Activated naive CD4-positive, alpha-beta T cell treated with anti-CD3 and anti-CD28 coated beads for 36 hours (primary cell): ENCODE results near the gene SH2B2. TPM values are rescaled to one million over a fixed set of nuclear protein-coding genes. Genes with fewer than 3 reads are reported as not detected.

ENCODE experiments used
- CTCF ChIA-PET: fragments of 350-600 bp; sonication (Branson Sonifier 250); formaldehyde crosslinking; loops from one replicate; lab custom pipeline; 2021; ENCODE audit warnings: antibody characterized with exemption; lab: Charles Lee
- DNase-seq: peaks from one replicate; pipeline ENCODE4 v3.0.0-alpha.2; 2020
- H3K27ac Mint-ChIP-seq: one replicate; pipeline ENCODE4 v1.8.0; 2021; ENCODE audit warnings: mild to moderate bottlenecking, mixed read lengths
- H3K27me3 Mint-ChIP-seq: one replicate; pipeline ENCODE4 v1.8.0; 2021; ENCODE audit warnings: low read depth, mixed read lengths
- H3K36me3 Mint-ChIP-seq: one replicate; pipeline ENCODE4 v1.8.0; 2021; ENCODE audit warnings: low read depth, mixed read lengths
- H3K4me1 Mint-ChIP-seq: one replicate; pipeline ENCODE4 v1.8.0; 2021; ENCODE audit warnings: low read depth, mixed read lengths
- H3K4me3 Mint-ChIP-seq: one replicate; pipeline ENCODE4 v1.8.0; 2021; ENCODE audit warnings: mild to moderate bottlenecking, moderate library complexity, mixed read lengths
- H3K9me3 Mint-ChIP-seq: one replicate; pipeline ENCODE4 v1.8.0; 2021; ENCODE audit warnings: mixed read lengths
- intact Hi-C: fragments of 100-400 bp; cut with micrococcal nuclease; formaldehyde crosslinking; loops from one replicate; pipeline ENCODE4 v1.15.1; 2023
- total RNA-seq, 2 experiments: library from RNA; stranded (reverse); gene quantifications; one replicate each; pipeline ENCODE4 v1.2.3, GENCODE V29; 2021

SH2B2 gene
- total RNA-seq, 2 experiments from 2014 or later = 1.4 TPM

DNA sequence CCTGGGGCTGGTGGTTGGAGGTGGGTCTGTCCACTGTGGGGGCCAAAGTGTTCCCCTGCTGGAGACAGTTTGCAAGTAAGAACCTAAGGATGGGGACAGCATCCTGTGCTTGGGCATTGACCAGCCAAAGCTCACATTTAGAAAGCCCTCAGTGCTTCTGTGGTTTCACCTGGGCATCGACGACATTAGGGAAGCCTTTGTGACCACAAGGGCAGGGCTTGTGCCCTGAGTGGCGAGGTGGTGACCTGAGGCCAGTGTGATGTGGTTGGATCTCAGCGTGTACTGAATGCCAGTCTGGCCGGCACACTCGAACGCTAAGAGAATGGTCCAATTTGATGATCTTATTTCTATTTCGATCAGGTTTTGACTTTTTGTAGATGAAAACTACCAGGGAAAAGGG, 32.1 kb upstream of the SH2B2 start:
- H3K27ac Mint-ChIP-seq = no peak overlapping the region
- CTCF ChIA-PET = no interaction called here
- H3K4me3 Mint-ChIP-seq = no peak overlapping the region

DNA sequence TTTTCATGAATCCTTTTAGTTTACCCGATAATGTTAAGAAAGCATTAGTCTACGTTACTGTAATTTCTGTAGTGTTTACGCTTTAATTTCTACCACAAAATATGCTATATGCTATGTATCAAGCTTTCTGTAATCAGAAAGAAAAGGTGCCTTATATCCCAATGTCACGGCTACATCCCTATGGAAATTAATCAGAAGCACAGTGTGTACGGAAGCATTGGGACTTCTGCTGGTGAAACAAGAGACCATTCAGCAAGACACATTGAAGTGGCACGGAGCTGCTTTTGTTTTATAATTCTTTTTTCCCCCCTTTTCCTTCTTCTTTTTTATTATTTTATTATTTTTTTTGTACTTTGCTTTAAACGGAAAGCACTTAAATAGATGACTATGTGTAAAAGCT, 31.2 kb upstream of the SH2B2 start:
- Mint-ChIP-seq H3K4me1 (no peaks in the 10 kb centered on the region), H3K27ac (no peak overlapping the region), H3K27me3 (no peaks in the 10 kb centered on the region), H3K9me3 (no peaks in the 10 kb centered on the region), H3K36me3 (peaks cover under 1% of the 10 kb centered on the region), H3K4me3 (no peak overlapping the region)
- no peak for DNase-seq
- intact Hi-C loops = no loop called here
- CTCF ChIA-PET = no interaction called here

More for the DNA sequence above, 32.1 kb upstream of the SH2B2 start:
- H3K36me3 Mint-ChIP-seq = peaks cover 6% of the 10 kb centered on the region
- intact Hi-C loops = no loop called here
- H3K9me3 Mint-ChIP-seq = no peaks in the 10 kb centered on the region
- H3K4me1 Mint-ChIP-seq = no peaks in the 10 kb centered on the region
- no peaks in the 10 kb centered on the region for H3K27me3 Mint-ChIP-seq
- DNase-seq = no peak

- Mint-ChIP-seq H3K9me3 (no peaks in the 10 kb centered on the region), H3K4me1 (no peaks in the 10 kb centered on the region), H3K36me3 (no peaks in the 10 kb centered on the region), H3K27me3 (no peaks in the 10 kb centered on the region), H3K4me3 (no peak overlapping the region), H3K27ac (no peak overlapping the region)
- CTCF ChIA-PET = no interaction called here
- intact Hi-C loops = no loop called here
- no peak for DNase-seq
Measured at GRCh38 chr7:102255916-102256315, 30.8 kb upstream of the SH2B2 start.

DNA sequence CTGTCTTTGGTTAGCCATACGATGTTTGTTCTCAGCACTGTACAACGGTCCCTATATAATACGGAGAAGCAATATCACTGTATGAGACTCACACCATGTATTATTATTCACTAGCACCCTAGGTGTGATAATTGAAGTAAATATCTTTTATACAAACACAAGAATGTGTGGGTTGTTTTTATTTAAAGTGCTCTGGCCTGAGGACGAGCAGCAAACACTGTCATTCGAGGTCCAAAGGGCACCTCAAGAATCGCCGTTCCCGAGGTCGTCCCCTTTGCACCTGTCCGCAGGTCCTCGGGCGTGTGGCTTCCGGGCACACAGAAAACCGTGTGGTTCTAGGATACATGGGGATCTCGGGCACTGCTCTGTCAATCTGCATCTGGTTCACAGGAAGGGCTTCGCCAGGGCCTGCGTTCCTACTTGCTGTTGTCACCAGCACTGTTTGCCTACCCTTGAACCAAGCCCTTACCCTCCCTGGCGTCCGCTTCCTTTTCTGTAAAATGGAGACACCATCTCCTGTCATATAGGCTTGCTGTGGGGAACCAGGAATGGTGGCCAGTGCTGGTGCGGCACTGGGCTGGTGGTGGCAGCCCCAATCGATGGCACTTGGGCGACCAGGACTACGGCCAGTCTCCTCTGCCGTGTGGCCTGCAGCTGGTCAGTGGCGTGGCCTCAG, 28.5 kb upstream of the SH2B2 start:
- CTCF ChIA-PET = no interaction called here
- intact Hi-C loops = no loop called here
- Mint-ChIP-seq H3K4me3 (no peak overlapping the region), H3K4me1 (no peaks in the 10 kb centered on the region), H3K27ac (no peak overlapping the region), H3K9me3 (no peaks in the 10 kb centered on the region), H3K36me3 (no peaks in the 10 kb centered on the region), H3K27me3 (no peaks in the 10 kb centered on the region)
- DNase-seq = no peak

DNA sequence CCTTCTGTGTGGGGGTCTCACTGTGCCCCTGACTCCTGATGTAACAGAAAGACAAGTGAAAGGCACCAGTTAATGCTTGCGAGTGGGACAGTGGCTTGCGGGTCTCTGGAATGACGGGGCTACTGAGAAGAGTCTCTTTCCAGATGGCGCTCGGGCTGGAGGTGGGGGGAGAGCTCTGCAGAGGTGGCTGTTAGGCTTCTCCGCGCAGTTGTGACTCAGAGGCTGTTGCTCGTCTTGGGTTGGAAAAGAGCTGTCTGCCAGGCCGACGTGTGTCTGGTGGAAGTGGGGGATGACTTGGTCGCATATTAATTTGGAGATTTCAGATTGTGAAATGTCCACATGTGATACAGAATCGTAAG, 27.9 kb upstream of the SH2B2 start:
- DNase-seq = no peak
- CTCF ChIA-PET = no interaction called here
- H3K4me1 Mint-ChIP-seq = no peaks in the 10 kb centered on the region
- H3K4me3 Mint-ChIP-seq = no peak overlapping the region
- intact Hi-C loops = no loop called here
- H3K27ac Mint-ChIP-seq = no peak overlapping the region
- no peaks in the 10 kb centered on the region for H3K9me3 Mint-ChIP-seq
- no peaks in the 10 kb centered on the region for H3K36me3 Mint-ChIP-seq
- H3K27me3 Mint-ChIP-seq = no peaks in the 10 kb centered on the region

DNA sequence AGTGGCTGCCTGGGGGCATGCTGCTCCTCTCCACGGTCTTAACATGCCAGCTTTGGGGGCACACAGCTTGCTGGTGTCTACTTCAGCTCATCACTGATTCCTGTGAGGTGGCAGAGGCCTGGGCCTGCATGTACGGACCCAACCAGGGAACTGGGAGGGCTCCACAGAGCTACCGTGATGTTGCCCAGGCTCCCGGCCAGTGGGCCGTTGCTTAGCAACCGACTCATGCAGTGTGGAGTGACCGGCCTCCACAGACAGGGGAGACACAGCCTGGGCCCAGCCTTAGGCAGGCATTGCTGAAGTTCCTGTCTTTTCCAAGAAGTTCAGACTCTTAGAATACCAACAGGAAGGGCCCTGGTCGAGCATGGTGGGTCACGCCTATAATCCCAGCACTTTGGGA, 25.8 kb upstream of the SH2B2 start:
- Mint-ChIP-seq H3K27me3 (no peaks in the 10 kb centered on the region), H3K36me3 (no peaks in the 10 kb centered on the region), H3K4me3 (no peak overlapping the region), H3K9me3 (no peaks in the 10 kb centered on the region), H3K27ac (no peak overlapping the region), H3K4me1 (no peaks in the 10 kb centered on the region)
- intact Hi-C loops = no loop called here
- CTCF ChIA-PET = interaction anchor here (0.7 to 0.9 kb wide), 2 partner anchors 12 to 674 kb away, joined by 3 read pairs; no protein-coding TSS in a partner anchor
- DNase-seq = no peak

DNA sequence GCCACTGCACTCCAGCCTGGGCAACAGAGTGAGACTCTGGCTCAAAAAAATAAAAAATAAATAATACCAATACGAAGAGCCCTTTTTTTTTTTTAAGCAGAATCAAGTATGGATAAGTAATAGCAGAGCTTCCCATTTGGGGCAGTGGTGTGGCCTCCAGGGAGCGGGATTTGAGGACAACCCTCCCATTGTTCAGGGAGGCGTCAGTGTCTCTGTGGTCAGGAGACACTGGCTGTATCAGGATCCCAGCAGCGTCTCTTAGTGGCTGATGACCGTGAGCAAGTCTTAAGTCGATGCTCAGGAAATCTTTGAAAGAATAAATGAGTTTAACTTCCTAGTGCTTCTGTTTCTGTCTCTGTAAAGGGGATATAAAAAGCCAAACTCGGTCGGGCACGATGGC, 25.2 kb upstream of the SH2B2 start:
- H3K27me3 Mint-ChIP-seq = no peaks in the 10 kb centered on the region
- H3K4me3 Mint-ChIP-seq = no peak overlapping the region
- H3K9me3 Mint-ChIP-seq = no peaks in the 10 kb centered on the region
- no peaks in the 10 kb centered on the region for H3K36me3 Mint-ChIP-seq
- CTCF ChIA-PET = interaction anchor here (0.7 kb wide), 1 partner anchor 674 kb away, joined by 3 read pairs; no protein-coding TSS in a partner anchor
- intact Hi-C loops = no loop called here
- H3K4me1 Mint-ChIP-seq = no peaks in the 10 kb centered on the region
- no peak for DNase-seq
- no peak overlapping the region for H3K27ac Mint-ChIP-seq

DNA sequence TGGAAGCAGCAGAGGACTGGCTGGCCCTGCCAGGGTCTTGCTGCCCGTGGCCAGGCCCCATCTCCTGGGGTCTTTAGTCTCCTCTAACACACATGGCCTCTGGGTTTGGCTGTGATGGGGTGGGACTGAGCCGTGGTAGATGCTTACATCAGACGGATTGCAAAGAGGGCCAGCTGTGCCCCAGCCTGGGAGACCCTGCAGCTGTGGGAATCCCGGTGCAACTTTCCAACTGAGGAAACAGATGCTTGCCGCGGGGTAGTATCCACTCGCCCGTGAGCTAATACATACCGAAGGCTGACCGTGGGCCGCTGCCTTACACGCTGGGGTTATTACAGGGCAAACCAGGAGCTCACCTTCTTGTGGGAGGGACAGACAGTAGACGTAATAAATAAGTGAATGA, 24.1 kb upstream of the SH2B2 start:
- Mint-ChIP-seq H3K36me3 (no peaks in the 10 kb centered on the region), H3K9me3 (no peaks in the 10 kb centered on the region), H3K27me3 (no peaks in the 10 kb centered on the region), H3K4me1 (no peaks in the 10 kb centered on the region), H3K27ac (no peak overlapping the region), H3K4me3 (no peak overlapping the region)
- intact Hi-C loops = no loop called here
- CTCF ChIA-PET = interaction anchor here (0.6 to 1.2 kb wide), 2 partner anchors 16 to 720 kb away, joined by 4 read pairs; no protein-coding TSS in a partner anchor
- DNase-seq = no peak

GRCh38 chr7:102264367-102264891, 22.2 kb upstream of the SH2B2 start:
- H3K4me3 Mint-ChIP-seq = no peak overlapping the region
- no peaks in the 10 kb centered on the region for H3K9me3 Mint-ChIP-seq
- H3K27me3 Mint-ChIP-seq = no peaks in the 10 kb centered on the region
- H3K36me3 Mint-ChIP-seq = no peaks in the 10 kb centered on the region
- no peak for DNase-seq
- CTCF ChIA-PET = no interaction called here
- intact Hi-C loops = no loop called here
- no peak overlapping the region for H3K27ac Mint-ChIP-seq
- no peaks in the 10 kb centered on the region for H3K4me1 Mint-ChIP-seq

DNA sequence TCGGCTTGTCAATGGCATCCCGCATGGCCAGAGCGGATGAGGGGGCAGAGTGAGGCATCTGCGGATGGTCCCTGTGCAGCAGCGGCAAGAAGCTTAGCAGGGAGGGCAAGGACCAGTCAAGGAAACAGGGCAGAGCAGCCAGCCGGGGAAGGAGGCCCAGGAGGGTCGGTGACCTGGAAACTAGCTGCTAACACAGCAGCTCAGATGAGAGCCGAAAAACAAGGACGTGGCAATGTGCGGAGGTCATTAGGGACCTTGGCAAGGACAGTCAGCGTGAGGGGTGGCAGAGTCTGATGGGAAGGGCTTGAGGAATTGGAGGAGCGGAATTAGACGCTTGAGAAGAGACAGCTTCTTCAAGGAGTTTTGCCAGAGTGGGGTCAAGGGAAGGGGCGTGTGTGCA, 20.1 kb upstream of the SH2B2 start:
- CTCF ChIA-PET = no interaction called here
- intact Hi-C loops = no loop called here
- H3K27me3 Mint-ChIP-seq = no peaks in the 10 kb centered on the region
- H3K36me3 Mint-ChIP-seq = no peaks in the 10 kb centered on the region
- H3K4me3 Mint-ChIP-seq = no peak overlapping the region
- H3K27ac Mint-ChIP-seq = no peak overlapping the region
- no peak for DNase-seq
- no peaks in the 10 kb centered on the region for H3K4me1 Mint-ChIP-seq
- H3K9me3 Mint-ChIP-seq = no peaks in the 10 kb centered on the region

- H3K9me3 Mint-ChIP-seq = no peaks in the 10 kb centered on the region
- DNase-seq = no peak
- H3K4me1 Mint-ChIP-seq = peaks cover 3% of the 10 kb centered on the region
- CTCF ChIA-PET = no interaction called here
- H3K27me3 Mint-ChIP-seq = no peaks in the 10 kb centered on the region
- H3K4me3 Mint-ChIP-seq = no peak overlapping the region
- no peaks in the 10 kb centered on the region for H3K36me3 Mint-ChIP-seq
- no peak overlapping the region for H3K27ac Mint-ChIP-seq
- intact Hi-C loops = no loop called here
Measured at GRCh38 chr7:102268635-102269034, 18.0 kb upstream of the SH2B2 start.

- no peak for DNase-seq
- no peak overlapping the region for H3K27ac Mint-ChIP-seq
- H3K4me1 Mint-ChIP-seq = peaks cover 3% of the 10 kb centered on the region
- H3K9me3 Mint-ChIP-seq = no peaks in the 10 kb centered on the region
- H3K36me3 Mint-ChIP-seq = no peaks in the 10 kb centered on the region
- intact Hi-C loops = no loop called here
- CTCF ChIA-PET = interaction anchor here (0.6 to 2.0 kb wide), 8 partner anchors 34 to 730 kb away, joined by 3 to 8 read pairs (median 3); no protein-coding TSS in a partner anchor
- no peaks in the 10 kb centered on the region for H3K27me3 Mint-ChIP-seq
- H3K4me3 Mint-ChIP-seq = no peak overlapping the region
Measured at GRCh38 chr7:102270178-102270887, 16.3 kb upstream of the SH2B2 start.
